ENCODE data around the gene GEMIN7. TPM values are rescaled to one million over a fixed set of nuclear protein-coding genes. Genes with fewer than 3 reads are reported as not detected.

The GEMIN7 gene
- total and polyA plus RNA-seq, 2 of the 13 experiments (the other 11 are each of a cell fraction or from before 2014, with no cell fraction given), result 24.1 to 30.6 TPM

- TF ChIP-seq HINFP (CRISPR knock-in tag; IDR thresholded peaks at IDR 0.05; ENCODE audit: low read depth) (no peak), ZNF740 (CRISPR knock-in tag; IDR thresholded peaks at IDR 0.05) (no peak), NFKB2 (CRISPR knock-in tag; IDR thresholded peaks at IDR 0.05; ENCODE audit: borderline replicate concordance) (no peak), GTF2F1 (IDR thresholded peaks at IDR 0.05; ENCODE audit: low read length) (no peak), FUBP1 (CRISPR knock-in tag; IDR thresholded peaks at IDR 0.05; ENCODE audit: borderline replicate concordance) (no peak), FOXJ3 (CRISPR knock-in tag; IDR thresholded peaks at IDR 0.05; ENCODE audit: borderline replicate concordance) (no peak), PAWR (CRISPR knock-in tag; IDR thresholded peaks at IDR 0.05; ENCODE audit: borderline replicate concordance) (no peak), PBX2 (CRISPR knock-in tag; IDR thresholded peaks at IDR 0.05) (no peak), GABPA (IDR thresholded peaks at IDR 0.05; ENCODE audit: low read depth, low read length) (no peak), GABPA (CRISPR knock-in tag; IDR thresholded peaks at IDR 0.05; ENCODE audit: low read depth) (no peak), CEBPB (IDR thresholded peaks at IDR 0.05; ENCODE audit: borderline replicate concordance, low read depth, low read length) (no peak), REL (CRISPR knock-in tag; conservative IDR thresholded peaks at IDR 0.05) (no peak), SOX5 (CRISPR knock-in tag; IDR thresholded peaks at IDR 0.05; ENCODE audit: borderline replicate concordance) (no peak), SYNCRIP (IDR thresholded peaks at IDR 0.05; ENCODE audit: insufficient read depth, low read depth, low read length) (no peak), KDM5A (IDR thresholded peaks at IDR 0.05; ENCODE audit: borderline replicate concordance, low read length) (no peak), ATF2 (CRISPR knock-in tag; IDR thresholded peaks at IDR 0.05) (0 out of 2 replicates have a peak, but pooled peaks have one; percentile 43), THAP11 (CRISPR knock-in tag; IDR thresholded peaks at IDR 0.05) (peak; percentile 40; the same call in 1 of the 2 replicates), ZNF382 (CRISPR knock-in tag; IDR thresholded peaks at IDR 0.05; ENCODE audit: borderline replicate concordance) (no peak), ZBTB38 (CRISPR knock-in tag; IDR thresholded peaks at IDR 0.05) (peak; percentile 67), TEAD3 (CRISPR knock-in tag; optimal IDR thresholded peaks at IDR 0.05; ENCODE audit: borderline replicate concordance) (peak; percentile 47), ZNF557 (CRISPR knock-in tag; IDR thresholded peaks at IDR 0.05) (no peak), ZNF570 (CRISPR knock-in tag; IDR thresholded peaks at IDR 0.05; ENCODE audit: borderline replicate concordance) (no peak), ZNF326 (CRISPR knock-in tag; IDR thresholded peaks at IDR 0.05; ENCODE audit: borderline replicate concordance) (no peak), ZGPAT (CRISPR knock-in tag; IDR thresholded peaks at IDR 0.05) (0 out of 2 replicates have a peak, but pooled peaks have one; percentile 40)
Observed at GRCh38 chr19:45125975-45126493, 47.0 kb downstream of the GEMIN7 start (continued).
